HepG2 (cell line): ENCODE data around the gene KBTBD13. TPM values are rescaled to one million over a fixed set of nuclear protein-coding genes. Genes with fewer than 3 reads are reported as not detected.

Experiments used
- CCAR2 ChIP-seq: fragments of 200-400 bp; formaldehyde crosslinking; optimal IDR thresholded peaks from 2 replicates; pipeline ENCODE3; 2018; ENCODE audit warnings: low read depth, mild to moderate bottlenecking, low read length, moderate library complexity
- CCDC6 ChIP-seq: sonication (generic); formaldehyde crosslinking; IDR thresholded peaks from 2 replicates; pipeline ENCODE4 v1.8.1; 2022; ENCODE audit warnings: mild to moderate bottlenecking, missing genetic modification reagents, moderate library complexity
- ELF1 ChIP-seq: sonication (generic); formaldehyde crosslinking; IDR thresholded peaks from 2 replicates; pipeline ENCODE4 v1.4.0; 2020; ENCODE audit warnings: missing genetic modification reagents
- ERF ChIP-seq: IDR thresholded peaks from 2 replicates; pipeline ENCODE4 v1.6.1; 2018; ENCODE audit warnings: missing biosample characterization, missing genetic modification reagents
- FOSL2 ChIP-seq: sonication (generic); formaldehyde crosslinking; IDR thresholded peaks from 2 replicates; pipeline ENCODE4 v1.4.0; 2020; ENCODE audit warnings: missing genetic modification reagents
- GFI1 ChIP-seq: sonication (generic); formaldehyde crosslinking; IDR thresholded peaks from 2 replicates; pipeline ENCODE4 v1.5.0; 2020; ENCODE audit warnings: missing genetic modification reagents, mild to moderate bottlenecking, borderline replicate concordance
- HOXA5 ChIP-seq: sonication (generic); formaldehyde crosslinking; IDR thresholded peaks from 2 replicates; pipeline ENCODE4 v1.4.0; 2020; ENCODE audit warnings: missing genetic modification reagents
- MIER2 ChIP-seq: IDR thresholded peaks from 2 replicates; pipeline ENCODE4 v1.6.1; 2016; ENCODE audit warnings: missing biosample characterization, missing genetic modification reagents
- MYC ChIP-seq: sonication (generic); formaldehyde crosslinking; IDR thresholded peaks from 2 replicates; pipeline ENCODE4 v1.9.0; 2021; ENCODE audit warnings: missing genetic modification reagents, borderline replicate concordance
- MYNN ChIP-seq: sonication (generic); formaldehyde crosslinking; IDR thresholded peaks from 2 replicates; pipeline ENCODE4 v1.4.0; 2020; ENCODE audit warnings: mild to moderate bottlenecking, low read depth, missing genetic modification reagents
- NFYC ChIP-seq: IDR thresholded peaks from 2 replicates; pipeline ENCODE4 v1.6.1; 2016; ENCODE audit warnings: missing genetic modification reagents, missing compliant biosample characterization
- PRPF4 ChIP-seq: fragments of 200-400 bp; formaldehyde crosslinking; IDR thresholded peaks from 2 replicates; pipeline ENCODE4 v1.6.1; 2016; ENCODE audit warnings: low read length, low read depth; ENCODE audit not compliant: poor library complexity, severe bottlenecking
- SIN3B ChIP-seq: fragments of 150-350 bp; IDR thresholded peaks from 2 replicates; pipeline ENCODE4 v1.6.1; 2014; ENCODE audit warnings: low read length
- SIX4 ChIP-seq: sonication (generic); formaldehyde crosslinking; IDR thresholded peaks from 2 replicates; pipeline ENCODE4 v1.4.0; 2020; ENCODE audit warnings: missing genetic modification reagents
- SOX5 ChIP-seq: IDR thresholded peaks from 2 replicates; pipeline ENCODE4 v1.6.1; 2016; ENCODE audit warnings: borderline replicate concordance
- STAG1 ChIP-seq: sonication (generic); formaldehyde crosslinking; IDR thresholded peaks from 2 replicates; pipeline ENCODE4 v1.4.0; 2020; ENCODE audit warnings: missing genetic modification reagents
- SUZ12 ChIP-seq: fragments of 150-350 bp; IDR thresholded peaks from 2 replicates; pipeline ENCODE4 v1.6.1; 2014; ENCODE audit warnings: low read depth, low read length
- ZBTB14 ChIP-seq: sonication (generic); formaldehyde crosslinking; IDR thresholded peaks from 2 replicates; pipeline ENCODE4 v1.4.0; 2020; ENCODE audit warnings: missing genetic modification reagents
- ZNF512 ChIP-seq: sonication (generic); formaldehyde crosslinking; IDR thresholded peaks from 2 replicates; pipeline ENCODE4 v1.4.0; 2020; ENCODE audit warnings: mild to moderate bottlenecking, missing genetic modification reagents
- ZNF777 ChIP-seq: sonication (generic); formaldehyde crosslinking; IDR thresholded peaks from 2 replicates; pipeline ENCODE4 v1.4.0; 2020; ENCODE audit warnings: missing genetic modification reagents
- polyA plus RNA-seq, 8 experiments: library from polyadenylated mRNA; depleted of rRNA in 3 of 8; stranded (reverse) in 7 of 8; unstranded in 1 of 8; fragments of >200 nt; fragmentation: Illumina TruSeq in 4 of 8; extraction: Trizol in 4 of 8; gene quantifications; 2 replicates each; pipeline versions ENCODE4 v1.2.1 to v1.2.3, GENCODE V29; 2011 to 2016; ENCODE audit warnings: low read depth in 4 of 8, missing spikeins in 1 of 8, mixed read lengths in 1 of 8; ENCODE audit not compliant: insufficient read depth in 1 of 8
- total RNA-seq, 5 experiments: library from RNA; depleted of rRNA; stranded (reverse); fragments of >200 nt; fragmentation: Illumina TruSeq; extraction: Trizol; gene quantifications; 2 replicates each; pipeline ENCODE4 v1.2.3, GENCODE V29; 2016; ENCODE audit warnings: low read depth in 1 of 5
- TF ChIP-seq, protein P1 (sequence below): IDR thresholded peaks from 2 replicates; pipeline ENCODE4 v1.6.1; 2016; ENCODE audit warnings: missing genetic modification reagents, missing compliant biosample characterization
- TF ChIP-seq, protein P2 (sequence below): sonication (generic); formaldehyde crosslinking; IDR thresholded peaks from 2 replicates; pipeline ENCODE4 v1.4.0; 2020; ENCODE audit warnings: missing genetic modification reagents

Gene KBTBD13
- total and polyA plus RNA-seq, 2 of the 13 experiments (the other 11 are each of a cell fraction or from before 2014, with no cell fraction given): not detected

- TF ChIP-seq SUZ12: no peak
- TF ChIP-seq STAG1 (CRISPR knock-in tag): peak; percentile 97
- TF ChIP-seq FOSL2 (CRISPR knock-in tag): peak; percentile 64; the same call in 1 of the 2 replicates
- 0 out of 2 replicates have a peak, but pooled peaks have one; percentile 16 for TF ChIP-seq ELF1 (CRISPR knock-in tag)
- 0 out of 2 replicates have a peak, but pooled peaks have one; percentile 29 for TF ChIP-seq HOXA5 (CRISPR knock-in tag)
- TF ChIP-seq NFYC: 0 out of 2 replicates have a peak, but pooled peaks have one; percentile 26
- peak; percentile 50; the same call in 1 of the 2 replicates for TF ChIP-seq SIX4 (CRISPR knock-in tag)
- TF ChIP-seq, protein P1, sequence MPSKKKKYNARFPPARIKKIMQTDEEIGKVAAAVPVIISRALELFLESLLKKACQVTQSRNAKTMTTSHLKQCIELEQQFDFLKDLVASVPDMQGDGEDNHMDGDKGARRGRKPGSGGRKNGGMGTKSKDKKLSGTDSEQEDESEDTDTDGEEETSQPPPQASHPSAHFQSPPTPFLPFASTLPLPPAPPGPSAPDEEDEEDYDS (CRISPR knock-in tag): 0 out of 2 replicates have a peak, but pooled peaks have one; percentile 18
- TF ChIP-seq SIN3B: 0 out of 2 replicates have a peak, but pooled peaks have one; percentile 24
- no peak for TF ChIP-seq CCAR2
- peak; percentile 51; the same call in 1 of the 2 replicates for TF ChIP-seq SOX5 (CRISPR knock-in tag)
- TF ChIP-seq ZNF777: no peak
- 0 out of 2 replicates have a peak, but pooled peaks have one; percentile 45 for TF ChIP-seq MIER2 (CRISPR knock-in tag)
- no peak for TF ChIP-seq PRPF4
- TF ChIP-seq, protein P2, sequence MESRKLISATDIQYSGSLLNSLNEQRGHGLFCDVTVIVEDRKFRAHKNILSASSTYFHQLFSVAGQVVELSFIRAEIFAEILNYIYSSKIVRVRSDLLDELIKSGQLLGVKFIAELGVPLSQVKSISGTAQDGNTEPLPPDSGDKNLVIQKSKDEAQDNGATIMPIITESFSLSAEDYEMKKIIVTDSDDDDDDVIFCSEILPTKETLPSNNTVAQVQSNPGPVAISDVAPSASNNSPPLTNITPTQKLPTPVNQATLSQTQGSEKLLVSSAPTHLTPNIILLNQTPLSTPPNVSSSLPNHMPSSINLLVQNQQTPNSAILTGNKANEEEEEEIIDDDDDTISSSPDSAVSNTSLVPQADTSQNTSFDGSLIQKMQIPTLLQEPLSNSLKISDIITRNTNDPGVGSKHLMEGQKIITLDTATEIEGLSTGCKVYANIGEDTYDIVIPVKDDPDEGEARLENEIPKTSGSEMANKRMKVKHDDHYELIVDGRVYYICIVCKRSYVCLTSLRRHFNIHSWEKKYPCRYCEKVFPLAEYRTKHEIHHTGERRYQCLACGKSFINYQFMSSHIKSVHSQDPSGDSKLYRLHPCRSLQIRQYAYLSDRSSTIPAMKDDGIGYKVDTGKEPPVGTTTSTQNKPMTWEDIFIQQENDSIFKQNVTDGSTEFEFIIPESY (CRISPR knock-in tag): peak; percentile 31; the same call in 1 of the 2 replicates
- TF ChIP-seq ERF: 0 out of 2 replicates have a peak, but pooled peaks have one; percentile 53
- TF ChIP-seq ZNF512 (CRISPR knock-in tag): 0 out of 2 replicates have a peak, but pooled peaks have one; percentile 23
- TF ChIP-seq ZBTB14: no peak
- TF ChIP-seq CCDC6 (CRISPR knock-in tag): 0 out of 2 replicates have a peak, but pooled peaks have one; percentile 54
- TF ChIP-seq MYC (CRISPR knock-in tag): peak; percentile 60; the same call in 1 of the 2 replicates
- TF ChIP-seq GFI1: peak; percentile 54
- TF ChIP-seq MYNN: no peak
Measured at GRCh38 chr15:65054333-65055200, 22.0 kb upstream of the KBTBD13 start (continued).
